CD8-positive, alpha-beta memory T cell (primary cell): ENCODE measurements around the gene GRM4. TPM values are rescaled to one million over a fixed set of nuclear protein-coding genes. Genes with fewer than 3 reads are reported as not detected.

ENCODE experiments used
- CTCF ChIA-PET: fragments of 350-600 bp; sonication (Branson Sonifier 250); formaldehyde crosslinking; loops from one replicate; lab custom pipeline; 2021; ENCODE audit warnings: antibody characterized with exemption; lab: Charles Lee
- POLR2A ChIA-PET: fragments of 350-600 bp; sonication (Branson Sonifier 250); formaldehyde crosslinking; loops from one replicate; lab custom pipeline; 2021; ENCODE audit warnings: antibody characterized with exemption; lab: Charles Lee
- DNase-seq, 5 donors: peaks; one replicate each; pipeline versions ENCODE4 v3.0.0 to v3.0.0-alpha.2; 2020 to 2022; ENCODE audit warnings: mixed read lengths in 1 of 5
- H3K27ac ChIP-seq: one replicate; pipeline ENCODE4 v1.7.0; 2013; ENCODE audit warnings: low read depth, mild to moderate bottlenecking, low read length, moderate library complexity
- H3K27me3 ChIP-seq: 2 replicates; pipeline ENCODE4 v1.7.0; 2013; ENCODE audit warnings: low read length, mild to moderate bottlenecking; ENCODE audit not compliant: insufficient read depth, poor library complexity, severe bottlenecking
- H3K36me3 ChIP-seq: 2 replicates; pipeline ENCODE4 v1.7.0; 2013; ENCODE audit warnings: mild to moderate bottlenecking, low read length, moderate library complexity; ENCODE audit not compliant: insufficient read depth
- H3K4me1 ChIP-seq: 2 replicates; pipeline ENCODE4 v1.7.0; 2013; ENCODE audit warnings: mild to moderate bottlenecking, low read length, moderate library complexity; ENCODE audit not compliant: insufficient read depth
- H3K4me3 ChIP-seq: 2 replicates; pipeline ENCODE4 v1.7.0; 2013; ENCODE audit warnings: mild to moderate bottlenecking, low read length
- H3K9me3 ChIP-seq: 2 replicates; pipeline ENCODE4 v1.7.0; 2013; ENCODE audit warnings: mild to moderate bottlenecking, low read length
- H3K27ac Mint-ChIP-seq, 8 donors: one replicate each; pipeline ENCODE4 v1.8.0; 2020 to 2021; ENCODE audit warnings: mixed read lengths in 8 of 8, mild to moderate bottlenecking in 6 of 8, inconsistent platforms in 3 of 8, moderate library complexity in 3 of 8
- H3K27me3 Mint-ChIP-seq, 2 donors: one replicate each; pipeline ENCODE4 v1.8.0; 2020 to 2021; ENCODE audit warnings: mixed read lengths in 2 of 2, mild to moderate bottlenecking in 1 of 2, moderate library complexity in 1 of 2
- H3K36me3 Mint-ChIP-seq, 3 donors: one replicate each; pipeline ENCODE4 v1.8.0; 2020 to 2021; ENCODE audit warnings: mixed read lengths in 3 of 3, inconsistent platforms in 1 of 3, mild to moderate bottlenecking in 1 of 3
- H3K4me1 Mint-ChIP-seq, 3 donors: one replicate each; pipeline ENCODE4 v1.8.0; 2020 to 2021; ENCODE audit warnings: mixed read lengths in 3 of 3, inconsistent platforms in 1 of 3, mild to moderate bottlenecking in 1 of 3
- H3K4me3 Mint-ChIP-seq, 7 donors: one replicate each; pipeline ENCODE4 v1.8.0; 2020 to 2021; ENCODE audit warnings: mixed read lengths in 7 of 7, mild to moderate bottlenecking in 6 of 7, moderate library complexity in 4 of 7, inconsistent platforms in 2 of 7
- H3K9me3 Mint-ChIP-seq, 5 donors: one replicate each; pipeline ENCODE4 v1.8.0; 2020 to 2022; ENCODE audit warnings: mixed read lengths in 5 of 5, mild to moderate bottlenecking in 3 of 5, moderate library complexity in 2 of 5, inconsistent platforms in 1 of 5
- polyA plus RNA-seq: library from polyadenylated mRNA; unstranded; fragments of 300-500 nt; fragmentation: Illumina TruSeq; gene quantifications from one replicate; pipeline ENCODE4 v1.2.3, GENCODE V29; 2021
- total RNA-seq, 2 experiments: library from RNA; stranded (reverse); gene quantifications; one replicate each; pipeline ENCODE4 v1.2.3, GENCODE V29; 2021

GRM4 gene
- total and polyA plus RNA-seq, 3 experiments from 2014 or later = 0.03 TPM; not detected in 2

DNA sequence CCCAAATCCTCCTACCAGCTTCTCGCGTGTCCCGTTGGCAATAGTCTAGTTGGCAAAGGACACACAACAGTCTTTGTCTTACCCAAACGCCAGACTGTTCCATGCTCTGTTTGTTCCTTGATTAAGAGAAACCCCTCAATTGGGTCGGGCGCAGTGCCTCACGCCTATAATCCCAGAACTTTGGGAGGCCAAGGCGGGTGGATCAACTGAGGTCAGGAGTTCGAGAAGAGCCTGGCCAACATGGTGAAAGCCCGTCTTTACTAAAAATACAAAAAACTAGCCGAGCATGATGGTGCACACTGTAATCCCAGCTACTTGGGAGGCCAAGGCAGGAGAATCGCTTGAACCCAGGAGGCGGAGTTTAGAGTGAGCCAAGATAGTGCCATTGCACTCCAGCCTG is 153.7 kb downstream of the GRM4 start:
- Mint-ChIP-seq H3K4me3 (no peak overlapping the region), H3K27ac (no peak overlapping the region), H3K27me3 (peaks cover 23 to 33% of the 10 kb centered on the region in 2 donors), H3K36me3 (peaks cover 0 to 6% (median under 1%) of the 10 kb centered on the region in 3 donors), H3K9me3 (peaks cover 0 to 6% (median 5%) of the 10 kb centered on the region in 5 donors), H3K4me1 (no peaks in the 10 kb centered on the region)
- Histone ChIP-seq H3K4me1 (no peaks in the 10 kb centered on the region), H3K27me3 (no peaks in the 10 kb centered on the region), H3K4me3 (no peak overlapping the region), H3K27ac (no peak overlapping the region), H3K36me3 (no peaks in the 10 kb centered on the region), H3K9me3 (no peaks in the 10 kb centered on the region)
- POLR2A ChIA-PET = no interaction called here
- DNase-seq = no peak
- CTCF ChIA-PET = no interaction called here

DNA sequence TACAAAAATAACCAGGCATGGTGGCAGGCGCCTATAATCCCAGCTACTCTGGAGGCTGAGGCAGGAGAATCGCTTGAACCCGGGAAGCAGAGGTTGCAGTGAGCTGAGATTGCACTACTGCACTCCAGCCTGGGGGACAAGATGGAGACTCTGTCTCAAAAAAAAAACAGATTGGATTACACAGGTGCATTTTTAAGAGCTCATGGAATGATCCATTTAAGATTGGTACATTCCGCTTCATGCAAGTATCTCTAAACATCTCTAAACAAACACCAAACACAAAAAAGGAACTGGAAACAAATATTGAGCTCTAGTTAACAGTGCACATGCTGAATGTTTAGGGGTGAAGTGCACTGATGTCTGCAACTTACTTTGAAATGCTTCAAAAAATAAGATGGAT is 154.3 kb downstream of the GRM4 start:
- ChIA-PET CTCF (no interaction called here), POLR2A (no interaction called here)
- Mint-ChIP-seq H3K9me3 (peaks cover 0 to under 1% (median 0%) of the 10 kb centered on the region in 5 donors), H3K4me1 (no peaks in the 10 kb centered on the region), H3K27ac (no peak overlapping the region), H3K4me3 (no peak overlapping the region), H3K36me3 (peaks cover 0 to under 1% (median 0%) of the 10 kb centered on the region in 3 donors), H3K27me3 (peaks cover 23 to 33% of the 10 kb centered on the region in 2 donors)
- Histone ChIP-seq H3K36me3 (no peaks in the 10 kb centered on the region), H3K4me3 (no peak overlapping the region), H3K27ac (no peak overlapping the region), H3K9me3 (no peaks in the 10 kb centered on the region), H3K4me1 (no peaks in the 10 kb centered on the region), H3K27me3 (no peaks in the 10 kb centered on the region)
- no peak for DNase-seq

DNA sequence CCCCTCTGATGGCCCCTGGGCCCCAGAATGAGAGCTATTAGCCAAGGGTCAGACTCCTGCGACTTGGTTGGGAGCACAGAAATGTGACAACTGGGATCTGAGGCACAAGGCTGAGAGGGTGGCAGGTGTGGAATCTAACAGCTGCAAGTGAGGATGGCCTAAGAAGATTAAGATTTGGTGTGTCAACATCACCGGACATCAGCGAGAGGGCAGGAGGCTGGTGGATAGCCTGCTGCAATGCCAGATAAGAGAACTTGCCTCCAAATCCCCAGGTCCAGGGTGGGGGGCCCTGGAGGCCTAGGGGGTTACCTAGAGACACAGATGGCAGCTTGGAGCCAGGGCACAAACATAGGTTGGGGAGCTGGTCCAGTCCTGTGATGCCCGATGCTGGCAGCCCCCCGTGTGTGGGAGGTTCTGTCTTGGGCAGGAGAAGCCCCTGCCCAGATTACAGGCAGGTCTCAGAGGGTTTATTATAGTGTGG is 155.8 kb downstream of the GRM4 start:
- CTCF ChIA-PET = interaction anchor here (1.1 kb wide), 1 partner anchor 9 kb away, joined by 3 read pairs; no protein-coding TSS in a partner anchor
- peaks cover 15 to 23% of the 10 kb centered on the region in 2 donors for H3K27me3 Mint-ChIP-seq

DNA sequence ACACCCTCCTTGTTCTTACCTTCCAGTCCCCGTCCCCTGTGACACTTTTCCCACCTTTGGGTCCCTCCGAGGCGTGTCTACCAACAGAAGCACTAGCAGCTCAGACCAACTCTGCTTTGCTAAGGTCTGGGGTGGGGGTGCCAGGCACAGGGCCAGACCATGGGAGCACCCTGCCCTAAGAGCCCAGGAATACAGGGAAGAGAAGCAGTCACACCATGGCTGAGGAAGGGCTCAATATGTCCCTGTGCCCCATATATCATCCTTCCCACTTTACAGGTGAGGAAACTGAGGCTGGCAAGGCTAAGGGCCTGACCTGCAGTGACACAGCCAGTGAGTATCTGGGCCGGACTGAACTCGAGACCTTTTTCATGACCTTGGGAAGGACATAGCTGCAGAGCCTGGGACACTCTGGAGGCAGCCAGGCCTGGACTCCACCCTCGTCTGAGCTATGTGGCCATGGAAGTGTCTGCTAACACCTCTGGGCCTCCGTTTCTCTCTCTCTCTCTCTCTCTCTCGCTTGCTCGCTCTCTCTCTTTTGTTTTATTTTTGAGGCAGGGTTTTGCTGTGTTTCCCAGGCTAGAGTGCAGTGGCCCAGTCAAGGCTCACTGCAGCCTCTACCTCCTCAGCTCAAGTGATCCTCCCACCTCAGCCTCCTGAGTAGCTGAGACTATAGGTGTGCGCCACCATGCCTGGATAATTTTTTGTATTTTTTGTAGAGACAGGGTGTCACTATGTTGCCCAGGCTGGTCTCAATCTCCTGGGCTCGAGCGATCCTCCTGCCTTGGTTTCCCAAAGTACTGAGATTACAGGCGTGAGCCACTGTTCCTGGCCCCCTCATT is 156.7 kb downstream of the GRM4 start:
- no peak for DNase-seq
- H3K9me3 Mint-ChIP-seq = no peaks in the 10 kb centered on the region
- H3K27me3 Mint-ChIP-seq = peaks cover 18 to 24% of the 10 kb centered on the region in 2 donors
- H3K27ac Mint-ChIP-seq = no peak overlapping the region
- Histone ChIP-seq H3K27ac (no peak overlapping the region), H3K27me3 (no peaks in the 10 kb centered on the region), H3K36me3 (no peaks in the 10 kb centered on the region), H3K4me1 (no peaks in the 10 kb centered on the region), H3K9me3 (no peaks in the 10 kb centered on the region), H3K4me3 (no peak overlapping the region)
- POLR2A ChIA-PET = no interaction called here
- no peaks in the 10 kb centered on the region for H3K4me1 Mint-ChIP-seq
- CTCF ChIA-PET = interaction anchor here (1.1 kb wide), 1 partner anchor 10 kb away, joined by 3 read pairs; no protein-coding TSS in a partner anchor
- H3K36me3 Mint-ChIP-seq = no peaks in the 10 kb centered on the region
- no peak overlapping the region for H3K4me3 Mint-ChIP-seq

More for the DNA sequence above, 155.8 kb downstream of the GRM4 start:
- Histone ChIP-seq H3K36me3 (no peaks in the 10 kb centered on the region), H3K27me3 (no peaks in the 10 kb centered on the region), H3K27ac (no peak overlapping the region), H3K9me3 (no peaks in the 10 kb centered on the region), H3K4me3 (no peak overlapping the region), H3K4me1 (no peaks in the 10 kb centered on the region)
- H3K4me3 Mint-ChIP-seq = no peak overlapping the region
- POLR2A ChIA-PET = no interaction called here
- no peak overlapping the region for H3K27ac Mint-ChIP-seq
- no peaks in the 10 kb centered on the region for H3K4me1 Mint-ChIP-seq
- no peak for DNase-seq
- H3K36me3 Mint-ChIP-seq = no peaks in the 10 kb centered on the region
- no peaks in the 10 kb centered on the region for H3K9me3 Mint-ChIP-seq

DNA sequence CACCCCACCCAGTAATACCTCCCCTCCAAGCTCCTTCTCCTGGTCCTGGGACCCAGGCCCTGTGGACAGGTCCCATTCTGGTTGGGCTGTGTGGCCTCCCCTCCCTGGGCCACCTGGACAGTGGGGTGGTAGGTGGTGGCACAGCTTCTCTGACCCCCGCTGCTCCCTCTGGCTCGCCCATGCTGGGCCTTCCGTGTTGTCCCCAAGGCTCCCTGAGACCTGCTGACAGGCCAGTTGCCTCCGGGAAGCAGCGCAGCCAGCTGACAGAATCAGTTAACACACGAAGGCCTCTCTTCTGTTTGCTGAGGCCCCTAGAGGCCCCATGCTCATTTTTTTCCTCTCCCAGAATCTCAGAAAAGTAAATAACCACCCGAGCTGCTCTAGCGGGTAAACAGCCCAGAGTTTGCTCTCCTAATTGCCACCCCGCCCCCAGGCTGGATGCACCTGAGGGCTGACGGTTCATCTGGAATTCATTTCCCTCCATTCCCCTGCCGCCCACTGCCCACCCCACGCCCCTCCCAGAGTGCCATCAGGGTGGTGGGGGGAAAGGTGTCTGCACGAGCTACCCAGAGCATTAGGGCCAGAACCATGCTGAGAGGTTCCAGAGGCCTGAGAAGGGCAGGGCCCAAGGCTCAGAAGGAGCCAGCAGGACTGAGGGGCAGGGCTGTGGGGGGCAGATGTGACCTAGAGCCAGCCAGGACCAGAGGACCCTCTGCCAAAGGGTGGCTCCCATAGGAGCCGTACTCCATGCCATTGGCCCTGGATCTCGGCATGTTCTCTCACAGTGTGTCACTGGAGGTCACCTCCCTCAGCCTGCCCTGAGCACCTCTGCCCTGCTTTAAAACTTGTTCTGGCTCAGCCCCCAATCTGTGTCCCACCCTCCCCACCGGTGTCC is 157.5 kb downstream of the GRM4 start:
- no peak overlapping the region for H3K27ac ChIP-seq
- DNase-seq = no peak
- no peaks in the 10 kb centered on the region for H3K9me3 ChIP-seq
- no peak overlapping the region for H3K4me3 ChIP-seq
- Mint-ChIP-seq H3K27me3 (peaks cover 15 to 24% of the 10 kb centered on the region in 2 donors), H3K27ac (no peak overlapping the region), H3K4me1 (peaks cover 0 to 1% (median under 1%) of the 10 kb centered on the region in 3 donors), H3K9me3 (no peaks in the 10 kb centered on the region), H3K4me3 (no peak overlapping the region), H3K36me3 (no peaks in the 10 kb centered on the region)
- no peaks in the 10 kb centered on the region for H3K4me1 ChIP-seq
- H3K27me3 ChIP-seq = no peaks in the 10 kb centered on the region
- ChIA-PET CTCF (no interaction called here), POLR2A (no interaction called here)
- H3K36me3 ChIP-seq = no peaks in the 10 kb centered on the region

DNA sequence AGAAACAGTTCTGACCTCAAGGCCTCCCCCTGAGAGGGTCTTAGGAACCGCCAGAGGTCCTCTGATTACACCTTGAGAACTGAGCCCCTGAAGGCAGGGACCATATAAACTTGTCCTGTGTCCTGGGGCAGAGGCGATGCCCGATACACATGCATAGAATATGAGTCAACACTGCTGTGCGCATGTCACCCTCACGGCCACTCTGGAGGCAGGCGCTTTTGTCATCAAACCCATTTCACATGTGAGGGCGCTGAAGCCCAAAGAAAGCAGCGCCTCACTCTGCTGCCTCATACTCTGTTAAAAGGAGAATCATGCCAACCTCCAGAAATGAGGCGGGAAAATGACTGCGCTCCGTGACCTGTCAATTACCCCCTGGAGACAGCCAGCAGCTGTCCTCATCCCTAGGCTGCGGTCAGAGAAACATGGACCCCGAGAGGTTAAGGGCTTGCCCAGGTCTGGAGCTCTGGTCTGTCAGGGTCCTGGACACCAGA is 158.3 kb downstream of the GRM4 start:
- POLR2A ChIA-PET = no interaction called here
- Histone ChIP-seq H3K4me3 (no peak overlapping the region), H3K9me3 (no peaks in the 10 kb centered on the region), H3K4me1 (no peaks in the 10 kb centered on the region), H3K36me3 (no peaks in the 10 kb centered on the region), H3K27me3 (no peaks in the 10 kb centered on the region), H3K27ac (no peak overlapping the region)
- Mint-ChIP-seq H3K36me3 (no peaks in the 10 kb centered on the region), H3K9me3 (no peaks in the 10 kb centered on the region), H3K4me1 (peaks cover 0 to 4% (median 3%) of the 10 kb centered on the region in 3 donors), H3K4me3 (no peak overlapping the region), H3K27me3 (peaks cover 12 to 20% of the 10 kb centered on the region in 2 donors), H3K27ac (no peak overlapping the region)
- no peak for DNase-seq
- CTCF ChIA-PET = no interaction called here

DNA sequence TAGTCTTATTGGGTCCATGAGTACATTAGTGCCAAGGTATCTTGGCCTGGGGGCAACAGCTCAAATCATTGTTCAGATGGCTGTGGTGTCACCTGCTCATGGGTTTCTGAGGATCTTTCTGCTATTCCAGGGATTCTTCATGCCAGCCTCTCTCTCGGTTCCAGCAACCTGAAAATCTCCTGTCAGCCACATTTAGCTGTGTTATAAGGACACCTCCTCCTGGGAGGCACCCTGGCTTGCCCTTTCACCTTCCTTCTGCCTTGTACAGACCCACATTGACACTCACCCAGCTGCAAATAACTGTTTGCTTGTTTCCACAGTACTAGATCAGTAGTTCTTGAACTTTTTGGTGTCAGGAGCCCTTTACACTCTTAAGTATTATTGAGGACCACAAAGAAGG is 159.9 kb downstream of the GRM4 start:
- no peak overlapping the region for H3K4me3 ChIP-seq
- no peaks in the 10 kb centered on the region for H3K9me3 ChIP-seq
- H3K9me3 Mint-ChIP-seq = no peaks in the 10 kb centered on the region
- H3K36me3 ChIP-seq = no peaks in the 10 kb centered on the region
- DNase-seq = no peak
- H3K4me1 Mint-ChIP-seq = peaks cover 0 to 4% (median 3%) of the 10 kb centered on the region in 3 donors
- H3K27me3 Mint-ChIP-seq = peaks cover 6 to 16% of the 10 kb centered on the region in 2 donors
- H3K27ac ChIP-seq = no peak overlapping the region
- H3K4me3 Mint-ChIP-seq = no peak overlapping the region
- H3K27ac Mint-ChIP-seq = peak overlapping the region in 2 of 8 donors; percentile 48 to 81
- H3K36me3 Mint-ChIP-seq = no peaks in the 10 kb centered on the region
- ChIA-PET POLR2A (no interaction called here), CTCF (no interaction called here)
- no peaks in the 10 kb centered on the region for H3K4me1 ChIP-seq
- no peaks in the 10 kb centered on the region for H3K27me3 ChIP-seq
